ENCODE results near the gene EVC.

Gene EVC

GRCh38 chr4:5770051-5770450 is 59.0 kb downstream of the EVC start:
- TF ChIP-seq GATA2 (IDR thresholded peaks at IDR 0.05; ENCODE audit: low read depth, low read length) (no peak), GATA3 (IDR thresholded peaks at IDR 0.05; ENCODE audit: low read depth, low read length) (no peak)

- no peak for TF ChIP-seq GATA2 (IDR thresholded peaks at IDR 0.05; ENCODE audit: low read depth, low read length)
- no peak for TF ChIP-seq GATA3 (IDR thresholded peaks at IDR 0.05; ENCODE audit: low read depth, low read length)
Observed at GRCh38 chr4:5772528-5773270, 61.7 kb downstream of the EVC start.

- TF ChIP-seq GATA2 (IDR thresholded peaks at IDR 0.05; ENCODE audit: low read depth, low read length) (no peak), GATA3 (IDR thresholded peaks at IDR 0.05; ENCODE audit: low read depth, low read length) (no peak)
Observed at GRCh38 chr4:5773271-5773555, 62.2 kb downstream of the EVC start.

GRCh38 chr4:5774416-5775036 is 63.5 kb downstream of the EVC start:
- TF ChIP-seq GATA2 (IDR thresholded peaks at IDR 0.05; ENCODE audit: low read depth, low read length) (no peak), GATA3 (IDR thresholded peaks at IDR 0.05; ENCODE audit: low read depth, low read length) (no peak)

GRCh38 chr4:5776510-5776909 is 65.5 kb downstream of the EVC start:
- TF ChIP-seq GATA2 (IDR thresholded peaks at IDR 0.05; ENCODE audit: low read depth, low read length) (no peak), GATA3 (IDR thresholded peaks at IDR 0.05; ENCODE audit: low read depth, low read length) (no peak)

- no peak for TF ChIP-seq GATA3 (IDR thresholded peaks at IDR 0.05; ENCODE audit: low read depth, low read length)
- no peak for TF ChIP-seq GATA2 (IDR thresholded peaks at IDR 0.05; ENCODE audit: low read depth, low read length)
Observed at GRCh38 chr4:5780831-5781480, 70.0 kb downstream of the EVC start.

- no peak for TF ChIP-seq GATA2 (IDR thresholded peaks at IDR 0.05; ENCODE audit: low read depth, low read length)
- no peak for TF ChIP-seq GATA3 (IDR thresholded peaks at IDR 0.05; ENCODE audit: low read depth, low read length)
Observed at GRCh38 chr4:5781691-5782090, 70.7 kb downstream of the EVC start.

GRCh38 chr4:5782829-5783476 is 72.0 kb downstream of the EVC start:
- TF ChIP-seq GATA3 (IDR thresholded peaks at IDR 0.05; ENCODE audit: low read depth, low read length), result no peak
- TF ChIP-seq GATA2 (IDR thresholded peaks at IDR 0.05; ENCODE audit: low read depth, low read length), result no peak

- TF ChIP-seq GATA2 (IDR thresholded peaks at IDR 0.05; ENCODE audit: low read depth, low read length), result no peak
- no peak for TF ChIP-seq GATA3 (IDR thresholded peaks at IDR 0.05; ENCODE audit: low read depth, low read length)
Observed at GRCh38 chr4:5783486-5783885, 72.5 kb downstream of the EVC start.

- TF ChIP-seq GATA3 (IDR thresholded peaks at IDR 0.05; ENCODE audit: low read depth, low read length) (no peak), GATA2 (IDR thresholded peaks at IDR 0.05; ENCODE audit: low read depth, low read length) (no peak)
Observed at GRCh38 chr4:5784021-5784420, 73.0 kb downstream of the EVC start.

GRCh38 chr4:5784960-5785611 is 74.1 kb downstream of the EVC start:
- TF ChIP-seq GATA3 (IDR thresholded peaks at IDR 0.05; ENCODE audit: low read depth, low read length), result no peak
- TF ChIP-seq GATA2 (IDR thresholded peaks at IDR 0.05; ENCODE audit: low read depth, low read length), result no peak

- TF ChIP-seq GATA2 (IDR thresholded peaks at IDR 0.05; ENCODE audit: low read depth, low read length) (no peak), GATA3 (IDR thresholded peaks at IDR 0.05; ENCODE audit: low read depth, low read length) (no peak)
Observed at GRCh38 chr4:5785806-5786680, 75.0 kb downstream of the EVC start.

- no peak for TF ChIP-seq GATA2 (IDR thresholded peaks at IDR 0.05; ENCODE audit: low read depth, low read length)
- no peak for TF ChIP-seq GATA3 (IDR thresholded peaks at IDR 0.05; ENCODE audit: low read depth, low read length)
Observed at GRCh38 chr4:5787311-5787710, 76.3 kb downstream of the EVC start.

All from SH-SY5Y (cell line).